Measurements from ENCODE around the gene HES5. TPM values are rescaled to one million over a fixed set of nuclear protein-coding genes. Genes with fewer than 3 reads are reported as not detected.

Gene HES5
- total and polyA plus RNA-seq, 10 of the 15 experiments (the other 5 are each of a cell fraction or from before 2014, with no cell fraction given), result 0.12 to 0.15 TPM; not detected in 8

- in situ Hi-C loops (cut with MboI) (no loop called here), intact Hi-C loops (cut with micrococcal nuclease; ENCODE audit: unreplicated experiment) (no loop called here)
- Histone ChIP-seq H3K79me2 (ENCODE audit: control insufficient read depth, insufficient read depth, low read length) (no peaks in the 10 kb centered on the region), H3K4me2 (ENCODE audit: control insufficient read depth, insufficient read depth) (no peak overlapping the region), H3K27me3 (replicated peaks in 1 of 2; ENCODE audit: control insufficient read depth in 2 of 2, insufficient read depth in 2 of 2, low read length in 1 of 2) (no peaks in the 10 kb centered on the region), H3K9ac (ENCODE audit: control insufficient read depth, insufficient read depth, low read length) (no peak overlapping the region), H3K4me3 (no peak overlapping the region), H3K9me3 (replicated peaks; ENCODE audit: control insufficient read depth, insufficient read depth, low read length) (peaks cover 4% of the 10 kb centered on the region; the same call in 1 of the 3 replicates), H4K20me1 (ENCODE audit: control insufficient read depth, insufficient read depth) (no peaks in the 10 kb centered on the region), H3K36me3 (ENCODE audit: control insufficient read depth in 2 of 2, insufficient read depth in 2 of 2, low read length in 1 of 2) (no peaks in the 10 kb centered on the region), H3K27ac (ENCODE audit: control insufficient read depth, insufficient read depth) (no peak overlapping the region), H3K4me1 (ENCODE audit: control insufficient read depth, insufficient read depth, low read length) (no peaks in the 10 kb centered on the region), H2AFZ (ENCODE audit: control insufficient read depth, low read depth, low read length) (no peak overlapping the region)
- ChIA-PET CTCF (no interaction called here), POLR2A (no interaction called here), RAD21 (ENCODE audit: unreplicated experiment) (no interaction called here), SMC1A (ENCODE audit: uncharacterized antibody, unreplicated experiment) (no interaction called here)
- no peak for FAIRE-seq
- ATAC-seq, result no peak
- TF ChIP-seq LARP7 (IDR thresholded peaks at IDR 0.05), result no peak
- TF ChIP-seq, protein P1, sequence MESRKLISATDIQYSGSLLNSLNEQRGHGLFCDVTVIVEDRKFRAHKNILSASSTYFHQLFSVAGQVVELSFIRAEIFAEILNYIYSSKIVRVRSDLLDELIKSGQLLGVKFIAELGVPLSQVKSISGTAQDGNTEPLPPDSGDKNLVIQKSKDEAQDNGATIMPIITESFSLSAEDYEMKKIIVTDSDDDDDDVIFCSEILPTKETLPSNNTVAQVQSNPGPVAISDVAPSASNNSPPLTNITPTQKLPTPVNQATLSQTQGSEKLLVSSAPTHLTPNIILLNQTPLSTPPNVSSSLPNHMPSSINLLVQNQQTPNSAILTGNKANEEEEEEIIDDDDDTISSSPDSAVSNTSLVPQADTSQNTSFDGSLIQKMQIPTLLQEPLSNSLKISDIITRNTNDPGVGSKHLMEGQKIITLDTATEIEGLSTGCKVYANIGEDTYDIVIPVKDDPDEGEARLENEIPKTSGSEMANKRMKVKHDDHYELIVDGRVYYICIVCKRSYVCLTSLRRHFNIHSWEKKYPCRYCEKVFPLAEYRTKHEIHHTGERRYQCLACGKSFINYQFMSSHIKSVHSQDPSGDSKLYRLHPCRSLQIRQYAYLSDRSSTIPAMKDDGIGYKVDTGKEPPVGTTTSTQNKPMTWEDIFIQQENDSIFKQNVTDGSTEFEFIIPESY (IDR thresholded peaks at IDR 0.05), result no peak
- TF ChIP-seq RB1 (IDR thresholded peaks at IDR 0.05; ENCODE audit: borderline replicate concordance), result no peak
- no peak for TF ChIP-seq ZNF24 (IDR thresholded peaks at IDR 0.05)
- no peak for TF ChIP-seq NR2C1 (IDR thresholded peaks at IDR 0.05)
- TF ChIP-seq, protein P2, sequence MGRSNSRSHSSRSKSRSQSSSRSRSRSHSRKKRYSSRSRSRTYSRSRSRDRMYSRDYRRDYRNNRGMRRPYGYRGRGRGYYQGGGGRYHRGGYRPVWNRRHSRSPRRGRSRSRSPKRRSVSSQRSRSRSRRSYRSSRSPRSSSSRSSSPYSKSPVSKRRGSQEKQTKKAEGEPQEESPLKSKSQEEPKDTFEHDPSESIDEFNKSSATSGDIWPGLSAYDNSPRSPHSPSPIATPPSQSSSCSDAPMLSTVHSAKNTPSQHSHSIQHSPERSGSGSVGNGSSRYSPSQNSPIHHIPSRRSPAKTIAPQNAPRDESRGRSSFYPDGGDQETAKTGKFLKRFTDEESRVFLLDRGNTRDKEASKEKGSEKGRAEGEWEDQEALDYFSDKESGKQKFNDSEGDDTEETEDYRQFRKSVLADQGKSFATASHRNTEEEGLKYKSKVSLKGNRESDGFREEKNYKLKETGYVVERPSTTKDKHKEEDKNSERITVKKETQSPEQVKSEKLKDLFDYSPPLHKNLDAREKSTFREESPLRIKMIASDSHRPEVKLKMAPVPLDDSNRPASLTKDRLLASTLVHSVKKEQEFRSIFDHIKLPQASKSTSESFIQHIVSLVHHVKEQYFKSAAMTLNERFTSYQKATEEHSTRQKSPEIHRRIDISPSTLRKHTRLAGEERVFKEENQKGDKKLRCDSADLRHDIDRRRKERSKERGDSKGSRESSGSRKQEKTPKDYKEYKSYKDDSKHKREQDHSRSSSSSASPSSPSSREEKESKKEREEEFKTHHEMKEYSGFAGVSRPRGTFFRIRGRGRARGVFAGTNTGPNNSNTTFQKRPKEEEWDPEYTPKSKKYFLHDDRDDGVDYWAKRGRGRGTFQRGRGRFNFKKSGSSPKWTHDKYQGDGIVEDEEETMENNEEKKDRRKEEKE (IDR thresholded peaks at IDR 0.05), result no peak
- no TSS peak for BruUV-seq (replicated peaks)
- WGBS (ENCODE audit: insufficient coverage, insufficient replicate concordance, low lambda C conversion rate, missing lambda C conversion rate), result 28% methylated on average over 4 of the region's 4 CpGs
- no peak for DNase-seq (ENCODE audit: low read depth, low spot score)
Measured at GRCh38 chr1:2486041-2486440, 44.0 kb downstream of the HES5 start.
